NCI-H1105 (cell line): ENCODE measurements around the gene SRGAP2B.
"Not testable (repeated sequence)": the region's sequence is repeated elsewhere in the genome, so short reads cannot be mapped to it uniquely, and the experiment has no call there.

Experiments
- DNase-seq: peaks from one replicate; lab custom pipeline; 2025; lab: John Stamatoyannopoulos, UW

The SRGAP2B gene

GRCh38 chr1:144900841-144901240 lies 194.3 kb downstream of the SRGAP2B start:
- DNase-seq: not testable (repeated sequence)

DNA sequence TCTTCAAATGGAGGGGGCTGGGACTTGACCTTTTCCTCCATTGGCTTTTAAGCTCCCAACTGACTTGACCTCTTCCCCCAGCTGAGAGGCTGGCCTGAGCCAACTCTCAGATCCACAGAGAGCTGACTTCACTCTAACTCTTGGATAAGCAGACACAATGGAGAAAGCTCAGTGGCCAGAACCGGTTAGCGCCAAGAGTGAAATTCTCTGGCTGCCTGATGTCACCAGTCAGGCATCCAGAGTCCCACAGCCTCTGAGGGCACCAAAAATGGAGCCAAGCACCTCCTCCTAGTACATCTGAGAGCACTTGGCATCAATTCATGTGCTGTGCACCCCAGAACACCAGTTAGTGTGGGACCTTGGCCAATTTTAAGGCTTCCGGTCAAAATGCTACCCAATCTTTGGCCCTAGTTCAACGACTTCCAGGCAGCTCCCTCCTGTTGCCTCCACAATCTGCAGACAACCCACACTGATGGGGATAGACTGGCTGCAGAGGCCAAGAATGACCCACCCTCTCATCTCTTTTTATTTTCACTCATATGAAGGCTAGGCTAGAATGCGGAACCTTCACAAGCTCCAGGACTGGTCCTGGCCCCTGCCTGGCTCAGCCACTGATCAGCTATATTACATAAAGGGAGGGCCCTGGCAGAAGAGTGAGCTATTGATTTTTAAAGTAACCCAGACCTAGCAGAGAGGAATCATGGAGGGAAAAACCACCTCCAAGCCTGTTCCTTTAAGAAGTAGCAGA lies 200.5 kb downstream of the SRGAP2B start:
- not testable (repeated sequence) for DNase-seq

GRCh38 chr1:144893710-144894438 lies 201.3 kb downstream of the SRGAP2B start:
- not testable (repeated sequence) for DNase-seq

- not testable (repeated sequence) for DNase-seq
These were observed 202.1 kb downstream of the SRGAP2B start for GRCh38 chr1:144893062-144893461.

DNA sequence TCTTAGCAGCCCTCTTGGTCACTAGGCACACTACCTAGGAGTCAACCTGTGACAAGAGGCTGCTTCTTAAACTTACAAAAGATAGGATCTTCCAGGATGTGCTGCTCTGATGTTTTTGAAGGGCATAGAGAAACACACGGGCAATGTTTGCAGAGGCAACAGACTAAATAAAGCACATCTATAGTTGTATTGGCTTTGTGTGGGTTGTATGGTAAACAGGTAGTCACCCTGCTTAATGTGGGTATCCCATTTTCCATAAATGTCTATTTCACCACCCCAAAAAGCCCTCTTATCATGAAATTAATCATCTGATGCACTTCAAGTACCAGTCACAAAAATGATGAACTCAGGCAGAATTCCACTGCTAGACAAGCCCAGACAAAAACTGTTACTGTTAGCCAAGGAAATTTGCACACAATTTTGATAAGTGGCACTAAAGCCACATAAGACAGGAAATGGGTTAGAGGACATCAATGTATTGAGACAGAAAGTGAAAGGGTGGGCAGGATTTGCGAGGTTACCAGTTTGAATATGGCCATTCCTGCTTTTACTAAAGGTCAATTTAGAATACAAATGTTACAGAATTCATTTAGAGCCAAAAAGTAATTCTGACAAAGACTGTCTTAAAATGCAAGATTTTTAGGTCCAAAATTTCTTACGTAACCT lies 205.5 kb downstream of the SRGAP2B start:
- DNase-seq: not testable (repeated sequence)

DNA sequence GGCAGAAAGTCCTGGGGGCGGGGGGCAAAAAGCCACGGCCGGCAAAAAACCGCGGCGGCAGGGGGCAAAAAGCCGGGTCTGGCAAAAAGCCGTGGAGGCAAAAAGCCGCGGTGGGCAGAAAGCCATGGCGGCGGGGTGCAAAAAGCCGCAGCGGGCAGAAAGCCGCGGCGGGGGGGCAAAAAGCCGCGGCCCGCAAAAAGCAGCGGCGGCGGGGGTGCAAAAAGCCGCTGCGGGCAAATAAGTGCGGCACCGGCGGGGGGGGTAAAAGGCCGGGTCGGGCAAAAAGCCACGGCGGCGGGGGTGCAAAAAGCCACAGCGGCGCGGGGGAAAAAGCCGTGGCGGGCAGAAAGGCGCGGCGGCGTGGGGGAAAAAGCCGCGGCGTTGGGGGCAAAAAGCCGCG lies 212.1 kb downstream of the SRGAP2B start:
- DNase-seq: not testable (repeated sequence)

DNA sequence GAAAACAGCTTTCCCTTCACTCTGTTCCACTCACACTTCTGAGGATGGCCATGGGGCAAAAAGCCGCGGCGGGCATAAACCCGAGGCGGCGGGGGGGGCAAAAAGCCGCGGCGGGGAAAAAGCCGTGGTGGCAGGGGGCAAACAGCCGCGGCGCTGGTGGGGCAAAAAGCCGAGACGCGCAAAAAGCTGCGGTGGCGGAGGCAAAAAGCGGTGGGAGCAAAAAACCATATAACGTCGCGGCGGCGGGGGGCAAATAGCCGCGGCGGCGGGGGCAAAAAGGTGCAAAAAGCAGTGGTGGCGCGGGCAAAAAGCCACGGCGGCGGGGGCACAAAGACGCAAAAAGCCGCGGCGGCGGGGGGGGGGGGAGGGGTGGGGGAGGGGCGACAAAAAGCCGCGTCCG lies 212.8 kb downstream of the SRGAP2B start:
- DNase-seq: not testable (repeated sequence)

DNA sequence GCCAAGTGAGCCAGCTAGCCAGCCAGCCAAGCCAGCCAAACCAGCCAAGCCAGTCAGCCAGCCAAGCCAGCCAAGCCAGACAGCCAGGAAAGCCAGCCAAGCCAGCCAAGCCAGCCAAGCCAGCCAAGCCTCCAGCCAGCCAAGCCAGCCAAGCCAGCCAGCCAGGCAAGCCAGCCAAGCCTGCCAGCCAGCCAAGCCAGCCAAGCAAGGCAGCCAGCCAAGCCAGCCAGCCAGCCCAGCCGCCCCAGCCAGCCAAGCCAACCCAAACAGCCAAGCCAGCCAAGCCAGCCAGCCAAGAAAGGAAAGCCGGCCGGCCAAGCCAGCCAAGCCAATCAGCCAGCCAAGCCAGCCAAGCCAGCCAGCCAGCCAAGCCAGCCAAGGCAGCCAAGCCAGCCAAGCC lies 236.5 kb downstream of the SRGAP2B start:
- not testable (repeated sequence) for DNase-seq
